ENCODE measurements around the gene CYP26C1.

Gene CYP26C1

GRCh38 chr10:93039721-93040120, 20.9 kb upstream of the CYP26C1 start:
- Histone ChIP-seq H3K4me3 (ENCODE audit: low read length) (no peak overlapping the region), H3K4me1 (ENCODE audit: control insufficient read depth, insufficient read depth, low read length) (no peaks in the 10 kb centered on the region), H3K4me2 (ENCODE audit: low read length) (no peak overlapping the region), H3K36me3 (ENCODE audit: insufficient read depth, low read length) (no peaks in the 10 kb centered on the region), H3K27me3 (ENCODE audit: control insufficient read depth, insufficient read depth, low read length) (no peaks in the 10 kb centered on the region), H3K9me3 (replicated peaks; ENCODE audit: low read length) (no peaks in the 10 kb centered on the region), H3K9ac (ENCODE audit: low read depth, low read length) (no peak overlapping the region)

GRCh38 chr10:93054486-93054885, 6.1 kb upstream of the CYP26C1 start:
- Histone ChIP-seq H3K27me3 (ENCODE audit: control insufficient read depth, insufficient read depth, low read length) (no peaks in the 10 kb centered on the region), H3K9me3 (replicated peaks; ENCODE audit: low read length) (no peaks in the 10 kb centered on the region), H3K9ac (ENCODE audit: low read depth, low read length) (no peak overlapping the region), H3K4me3 (ENCODE audit: low read length) (no peak overlapping the region), H3K4me2 (ENCODE audit: low read length) (no peak overlapping the region), H3K4me1 (ENCODE audit: control insufficient read depth, insufficient read depth, low read length) (no peaks in the 10 kb centered on the region), H3K36me3 (ENCODE audit: insufficient read depth, low read length) (no peaks in the 10 kb centered on the region)

- Histone ChIP-seq H3K9ac (ENCODE audit: low read depth, low read length) (no peak overlapping the region), H3K4me1 (ENCODE audit: control insufficient read depth, insufficient read depth, low read length) (peaks cover 14% of the 10 kb centered on the region), H3K9me3 (replicated peaks; ENCODE audit: low read length) (no peaks in the 10 kb centered on the region), H3K4me2 (ENCODE audit: low read length) (no peak overlapping the region), H3K36me3 (ENCODE audit: insufficient read depth, low read length) (no peaks in the 10 kb centered on the region), H3K27me3 (ENCODE audit: control insufficient read depth, insufficient read depth, low read length) (peaks cover 24% of the 10 kb centered on the region), H3K4me3 (ENCODE audit: low read length) (no peak overlapping the region)
Observed at GRCh38 chr10:93058139-93058538, 2.5 kb upstream of the CYP26C1 start.

- no peak overlapping the region for H3K4me3 ChIP-seq (ENCODE audit: low read length)
Observed at GRCh38 chr10:93060887-93061593, 442 bp downstream of the CYP26C1 start.

GRCh38 chr10:93061594-93062513, 1.3 kb downstream of the CYP26C1 start:
- Histone ChIP-seq H3K9ac (ENCODE audit: low read depth, low read length) (no peak overlapping the region), H3K9me3 (replicated peaks; ENCODE audit: low read length) (no peaks in the 10 kb centered on the region), H3K4me1 (ENCODE audit: control insufficient read depth, insufficient read depth, low read length) (peaks cover 21% of the 10 kb centered on the region), H3K27me3 (ENCODE audit: control insufficient read depth, insufficient read depth, low read length) (peaks cover 61% of the 10 kb centered on the region), H3K36me3 (ENCODE audit: insufficient read depth, low read length) (no peaks in the 10 kb centered on the region), H3K4me3 (ENCODE audit: low read length) (peak overlapping the region; percentile 63), H3K4me2 (ENCODE audit: low read length) (peak overlapping the region; percentile 75)

More at GRCh38 chr10:93060887-93061593, 442 bp downstream of the CYP26C1 start:
- Histone ChIP-seq H3K4me2 (ENCODE audit: low read length) (no peak overlapping the region), H3K4me1 (ENCODE audit: control insufficient read depth, insufficient read depth, low read length) (peaks cover 19% of the 10 kb centered on the region), H3K9me3 (replicated peaks; ENCODE audit: low read length) (no peaks in the 10 kb centered on the region), H3K27me3 (ENCODE audit: control insufficient read depth, insufficient read depth, low read length) (peaks cover 53% of the 10 kb centered on the region), H3K36me3 (ENCODE audit: insufficient read depth, low read length) (no peaks in the 10 kb centered on the region), H3K9ac (ENCODE audit: low read depth, low read length) (no peak overlapping the region)

- Histone ChIP-seq H3K9ac (ENCODE audit: low read depth, low read length) (no peak overlapping the region), H3K4me2 (ENCODE audit: low read length) (peak overlapping the region; percentile 75), H3K4me3 (ENCODE audit: low read length) (peak overlapping the region; percentile 63), H3K36me3 (ENCODE audit: insufficient read depth, low read length) (no peaks in the 10 kb centered on the region), H3K27me3 (ENCODE audit: control insufficient read depth, insufficient read depth, low read length) (peaks cover 69% of the 10 kb centered on the region), H3K9me3 (replicated peaks; ENCODE audit: low read length) (no peaks in the 10 kb centered on the region), H3K4me1 (ENCODE audit: control insufficient read depth, insufficient read depth, low read length) (peaks cover 21% of the 10 kb centered on the region)
Observed at GRCh38 chr10:93062514-93063143, 2.0 kb downstream of the CYP26C1 start.

- peak overlapping the region; percentile 63 for H3K4me3 ChIP-seq (ENCODE audit: low read length)
- H3K36me3 ChIP-seq (ENCODE audit: insufficient read depth, low read length) = no peaks in the 10 kb centered on the region
- H3K27me3 ChIP-seq (ENCODE audit: control insufficient read depth, insufficient read depth, low read length) = peaks cover 76% of the 10 kb centered on the region
- no peak overlapping the region for H3K9ac ChIP-seq (ENCODE audit: low read depth, low read length)
- H3K4me2 ChIP-seq (ENCODE audit: low read length) = peak overlapping the region; percentile 75
- H3K4me1 ChIP-seq (ENCODE audit: control insufficient read depth, insufficient read depth, low read length) = peaks cover 23% of the 10 kb centered on the region
- no peaks in the 10 kb centered on the region for H3K9me3 ChIP-seq (replicated peaks; ENCODE audit: low read length)
Observed at GRCh38 chr10:93063144-93063976, 2.8 kb downstream of the CYP26C1 start.

- Histone ChIP-seq H3K9ac (ENCODE audit: low read depth, low read length) (no peak overlapping the region), H3K4me3 (ENCODE audit: low read length) (no peak overlapping the region), H3K4me2 (ENCODE audit: low read length) (no peak overlapping the region), H3K27me3 (ENCODE audit: control insufficient read depth, insufficient read depth, low read length) (peaks cover 84% of the 10 kb centered on the region), H3K4me1 (ENCODE audit: control insufficient read depth, insufficient read depth, low read length) (peaks cover 29% of the 10 kb centered on the region), H3K36me3 (ENCODE audit: insufficient read depth, low read length) (no peaks in the 10 kb centered on the region), H3K9me3 (replicated peaks; ENCODE audit: low read length) (no peaks in the 10 kb centered on the region)
Observed at GRCh38 chr10:93063977-93064660, 3.5 kb downstream of the CYP26C1 start.

GRCh38 chr10:93064874-93065660, 4.5 kb downstream of the CYP26C1 start:
- H3K9ac ChIP-seq (ENCODE audit: low read depth, low read length) = no peak overlapping the region
- H3K9me3 ChIP-seq (replicated peaks; ENCODE audit: low read length) = no peaks in the 10 kb centered on the region
- peaks cover 29% of the 10 kb centered on the region for H3K4me1 ChIP-seq (ENCODE audit: control insufficient read depth, insufficient read depth, low read length)
- no peak overlapping the region for H3K4me3 ChIP-seq (ENCODE audit: low read length)
- H3K27me3 ChIP-seq (ENCODE audit: control insufficient read depth, insufficient read depth, low read length) = peaks cover 93% of the 10 kb centered on the region
- no peaks in the 10 kb centered on the region for H3K36me3 ChIP-seq (ENCODE audit: insufficient read depth, low read length)
- H3K4me2 ChIP-seq (ENCODE audit: low read length) = peak overlapping the region; percentile 75

Measured in skeletal muscle satellite cell (primary cell).